GM15510 (cell line): Measurements from ENCODE around the gene COLEC12.

ENCODE experiments used
- POLR2A ChIP-seq: IDR thresholded peaks from 3 replicates; pipeline ENCODE4 v1.6.1; 2011; ENCODE audit warnings: borderline replicate concordance; ENCODE audit not compliant: insufficient read length; ENCODE audit errors: extremely low read depth

The COLEC12 gene

GRCh38 chr18:404061-404636, 96.4 kb downstream of the COLEC12 start:
- no peak for TF ChIP-seq POLR2A

GRCh38 chr18:402129-402528, 98.4 kb downstream of the COLEC12 start:
- no peak for TF ChIP-seq POLR2A

- TF ChIP-seq POLR2A: no peak
Observed at GRCh38 chr18:400456-400855, 100.0 kb downstream of the COLEC12 start.

GRCh38 chr18:399631-400135, 100.8 kb downstream of the COLEC12 start:
- TF ChIP-seq POLR2A: no peak

- no peak for TF ChIP-seq POLR2A
Observed at GRCh38 chr18:398935-399630, 101.4 kb downstream of the COLEC12 start.

- TF ChIP-seq POLR2A: no peak
Observed at GRCh38 chr18:396556-396955, 103.9 kb downstream of the COLEC12 start.

- no peak for TF ChIP-seq POLR2A
Observed at GRCh38 chr18:396251-396555, 104.3 kb downstream of the COLEC12 start.

- TF ChIP-seq POLR2A: no peak
Observed at GRCh38 chr18:395456-396250, 104.8 kb downstream of the COLEC12 start.

- TF ChIP-seq POLR2A: no peak
Observed at GRCh38 chr18:394987-395362, 105.5 kb downstream of the COLEC12 start.

GRCh38 chr18:394262-394986, 106.1 kb downstream of the COLEC12 start:
- no peak for TF ChIP-seq POLR2A

GRCh38 chr18:393574-393957, 106.9 kb downstream of the COLEC12 start:
- TF ChIP-seq POLR2A: no peak

- no peak for TF ChIP-seq POLR2A
Observed at GRCh38 chr18:392928-393573, 107.5 kb downstream of the COLEC12 start.

- no peak for TF ChIP-seq POLR2A
Observed at GRCh38 chr18:390741-391478, 109.6 kb downstream of the COLEC12 start.

GRCh38 chr18:389658-390357, 110.7 kb downstream of the COLEC12 start:
- TF ChIP-seq POLR2A: no peak

GRCh38 chr18:388200-388599, 112.3 kb downstream of the COLEC12 start:
- TF ChIP-seq POLR2A: no peak
